H9 (cell line): ENCODE data around the gene TDRD9. TPM values are rescaled to one million over a fixed set of nuclear protein-coding genes. Genes with fewer than 3 reads are reported as not detected.

Source experiments
- DNase-seq: peaks from one replicate; pipeline ENCODE4 v3.0.0-alpha.2; 2017
- H2AFZ ChIP-seq: one replicate; pipeline ENCODE4 v1.6.1; 2013; ENCODE audit warnings: mild to moderate bottlenecking, low read length, control low read depth, moderate library complexity
- H2AK5ac ChIP-seq: 2 replicates; pipeline ENCODE4 v1.6.1; 2013; ENCODE audit warnings: low read length, control low read depth, mixed read lengths; ENCODE audit not compliant: insufficient read length
- H2BK120ac ChIP-seq: one replicate; pipeline ENCODE4 v1.6.1; 2013; ENCODE audit warnings: low read depth, mild to moderate bottlenecking, low read length, control low read depth, inconsistent platforms; ENCODE audit not compliant: poor library complexity, severe bottlenecking
- H2BK12ac ChIP-seq: 2 replicates; pipeline ENCODE4 v1.6.1; 2013; ENCODE audit warnings: low read length, control low read depth, mixed read lengths, low read depth; ENCODE audit not compliant: insufficient read length
- H2BK15ac ChIP-seq: 2 replicates; pipeline ENCODE4 v1.6.1; 2013; ENCODE audit warnings: low read depth, low read length, control low read depth
- H2BK20ac ChIP-seq: one replicate; pipeline ENCODE4 v1.6.1; 2013; ENCODE audit warnings: low read depth, mild to moderate bottlenecking, low read length, control low read depth, inconsistent platforms; ENCODE audit not compliant: poor library complexity, severe bottlenecking
- H2BK5ac ChIP-seq: 2 replicates; pipeline ENCODE4 v1.6.1; 2013; ENCODE audit warnings: low read length, control low read depth, mixed read lengths; ENCODE audit not compliant: insufficient read length
- H3K14ac ChIP-seq: 2 replicates; pipeline ENCODE4 v1.6.1; 2013; ENCODE audit warnings: low read length, control low read depth; ENCODE audit not compliant: insufficient read depth
- H3K18ac ChIP-seq: 2 replicates; pipeline ENCODE4 v1.6.1; 2013; ENCODE audit warnings: low read depth, mild to moderate bottlenecking, mixed read lengths, low read length, control low read depth; ENCODE audit not compliant: insufficient read length
- H3K23ac ChIP-seq: 2 replicates; pipeline ENCODE4 v1.6.1; 2013; ENCODE audit warnings: low read length, control low read depth, mixed read lengths, low read depth; ENCODE audit not compliant: insufficient read length
- H3K23me2 ChIP-seq: 2 replicates; pipeline ENCODE4 v1.6.1; 2013; ENCODE audit warnings: low read depth, mild to moderate bottlenecking, mixed read lengths, low read length, control low read depth; ENCODE audit not compliant: insufficient read length, poor library complexity, severe bottlenecking
- H3K27ac ChIP-seq: 2 replicates; pipeline ENCODE4 v1.5.1; 2013; ENCODE audit warnings: low read length, control low read depth, mixed read lengths, low read depth; ENCODE audit not compliant: insufficient read length
- H3K27me3 ChIP-seq: 2 replicates; pipeline ENCODE4 v1.6.1; 2013; ENCODE audit warnings: low read length, control low read depth, inconsistent platforms; ENCODE audit not compliant: insufficient read depth
- H3K4ac ChIP-seq: 2 replicates; pipeline ENCODE4 v1.6.1; 2013; ENCODE audit warnings: low read depth, mild to moderate bottlenecking, control low read depth, inconsistent platforms, low read length, moderate library complexity
- H3K4me1 ChIP-seq: 2 replicates; pipeline ENCODE4 v1.6.1; 2013; ENCODE audit warnings: low read length, control low read depth, inconsistent platforms; ENCODE audit not compliant: insufficient read depth
- H3K4me2 ChIP-seq: 2 replicates; pipeline ENCODE4 v1.6.1; 2013; ENCODE audit warnings: low read length, control low read depth, mixed read lengths; ENCODE audit not compliant: insufficient read length, insufficient read depth
- H3K56ac ChIP-seq: 2 replicates; pipeline ENCODE4 v1.6.1; 2013; ENCODE audit warnings: low read depth, mild to moderate bottlenecking, mixed read lengths, low read length, control low read depth; ENCODE audit not compliant: insufficient read length
- H3K79me1 ChIP-seq: 2 replicates; pipeline ENCODE4 v1.6.1; 2013; ENCODE audit warnings: low read depth, mild to moderate bottlenecking, moderate library complexity, low read length, control low read depth, inconsistent platforms; ENCODE audit not compliant: insufficient read depth, poor library complexity, severe bottlenecking
- H3K79me2 ChIP-seq: 2 replicates; pipeline ENCODE4 v1.6.1; 2013; ENCODE audit warnings: low read length, control low read depth, inconsistent platforms; ENCODE audit not compliant: insufficient read depth
- H3K9ac ChIP-seq: 2 replicates; pipeline ENCODE4 v1.6.1; 2013; ENCODE audit warnings: low read length, control low read depth, mixed read lengths; ENCODE audit not compliant: insufficient read length; ENCODE audit errors: extremely low read depth
- H3K9me3 ChIP-seq: one replicate; pipeline ENCODE4 v1.6.1; 2013; ENCODE audit warnings: low read depth, low read length, inconsistent platforms; ENCODE audit not compliant: control insufficient read depth
- H3T11ph ChIP-seq: one replicate; pipeline ENCODE4 v1.6.1; 2013; ENCODE audit warnings: mild to moderate bottlenecking, low read length, control low read depth, inconsistent platforms
- H4K20me1 ChIP-seq: one replicate; pipeline ENCODE4 v1.6.1; 2013; ENCODE audit not compliant: control insufficient read depth, insufficient read length, insufficient read depth
- H4K5ac ChIP-seq: 2 replicates; pipeline ENCODE4 v1.6.1; 2013; ENCODE audit warnings: low read depth, mild to moderate bottlenecking, mixed read lengths, low read length, control low read depth; ENCODE audit not compliant: insufficient read length
- H4K8ac ChIP-seq: replicated peaks from 2 replicates; pipeline ENCODE4 v1.6.1; 2013; ENCODE audit warnings: low read length, control low read depth, mixed read lengths, low read depth; ENCODE audit not compliant: insufficient read length
- H4K91ac ChIP-seq: 2 replicates; pipeline ENCODE4 v1.6.1; 2013; ENCODE audit warnings: low read depth, mild to moderate bottlenecking, moderate library complexity, mixed read lengths, low read length, control low read depth; ENCODE audit not compliant: insufficient read length
- H3K27ac Mint-ChIP-seq, 3 experiments: 2 replicates in 2 of 3; 3 replicates in 1 of 3; pipeline ENCODE4 v1.8.0; 2020 to 2021; ENCODE audit warnings: mixed read lengths in 3 of 3, mild to moderate bottlenecking in 1 of 3, moderate library complexity in 1 of 3
- H3K27me3 Mint-ChIP-seq: 2 replicates; pipeline ENCODE4 v1.8.0; 2021; ENCODE audit warnings: low read depth, mild to moderate bottlenecking, moderate library complexity, mixed read lengths
- H3K36me3 Mint-ChIP-seq, 3 experiments: 2 replicates in 2 of 3; 3 replicates in 1 of 3; pipeline ENCODE4 v1.8.0; 2020 to 2021; ENCODE audit warnings: low read depth in 3 of 3, mixed read lengths in 3 of 3; ENCODE audit not compliant: insufficient read depth in 1 of 3
- H3K4me1 Mint-ChIP-seq, 2 experiments: 2 replicates each; pipeline ENCODE4 v1.8.0; 2020; ENCODE audit warnings: mixed read lengths in 2 of 2
- H3K4me3 Mint-ChIP-seq, 2 experiments: 2 replicates in 1 of 2; 3 replicates in 1 of 2; pipeline ENCODE4 v1.8.0; 2020 to 2021; ENCODE audit warnings: mild to moderate bottlenecking in 2 of 2, mixed read lengths in 2 of 2, moderate library complexity in 1 of 2
- H3K9me3 Mint-ChIP-seq, 2 experiments: 2 replicates in 1 of 2; 3 replicates in 1 of 2; pipeline ENCODE4 v1.8.0; 2020; ENCODE audit warnings: mild to moderate bottlenecking in 2 of 2, mixed read lengths in 2 of 2, moderate library complexity in 1 of 2
- WGBS: extraction: QIAGEN DNeasy Blood & Tissue Kit; methylation state at CpG from one replicate; pipeline ENCODE4 v1.1.7; 2013; ENCODE audit warnings: missing lambda C conversion rate, low lambda C conversion rate, mixed read lengths; ENCODE audit not compliant: insufficient read length; ENCODE audit errors: extremely low coverage; 5-methylcytosine and 5-hydroxymethylcytosine counted together
- total RNA-seq: library from RNA; stranded (reverse); gene quantifications from 2 replicates; pipeline ENCODE4 v1.2.1, GENCODE V29; 2021
- TF ChIP-seq, protein P1 (sequence below): fragments of 200-600 bp; sonication (generic); conservative IDR thresholded peaks from 3 replicates; pipeline ENCODE4 v1.8.0; 2021; ENCODE audit warnings: antibody characterized with exemption, mild to moderate bottlenecking

The TDRD9 gene
- total RNA-seq, 1 experiment from 2014 or later = not detected

DNA sequence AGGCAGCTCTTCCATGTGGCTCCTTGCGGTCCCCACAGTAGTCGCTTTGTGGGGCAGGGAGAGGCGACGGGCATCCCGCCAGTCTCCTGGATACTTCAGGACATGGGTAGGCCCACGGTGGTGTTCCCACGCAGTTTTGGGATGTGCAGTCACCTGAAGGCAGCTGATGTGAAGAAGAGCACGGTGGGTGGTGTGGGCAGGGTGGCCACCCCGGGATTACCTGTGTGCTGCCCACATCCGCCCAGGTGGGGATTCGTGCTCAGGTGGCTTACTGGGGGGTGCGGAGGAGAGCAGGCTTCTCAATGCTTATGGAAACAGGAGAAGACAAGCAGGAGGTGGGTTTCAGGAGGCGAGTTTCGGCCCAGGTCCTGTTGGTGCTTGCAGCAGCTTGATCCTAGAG is 28.4 kb upstream of the TDRD9 start:
- no peaks in the 10 kb centered on the region for H3K79me1 ChIP-seq
- no peaks in the 10 kb centered on the region for H3K9me3 ChIP-seq
- no peak overlapping the region for H3K4me3 Mint-ChIP-seq
- no peak overlapping the region for H3K18ac ChIP-seq
- no peak for DNase-seq
- no peak overlapping the region for H3K23ac ChIP-seq
- no peak overlapping the region for H2AK5ac ChIP-seq
- no peak overlapping the region for H3K27ac Mint-ChIP-seq
- no peaks in the 10 kb centered on the region for H3K79me2 ChIP-seq
- peaks cover 5 to 6% of the 10 kb centered on the region in 2 experiments for H3K9me3 Mint-ChIP-seq
- peaks cover 8% of the 10 kb centered on the region for H3K27me3 Mint-ChIP-seq
- H3K27ac ChIP-seq = no peak overlapping the region
- H4K5ac ChIP-seq = no peak overlapping the region
- H3K4me2 ChIP-seq = no peak overlapping the region
- peaks cover 2% of the 10 kb centered on the region for H4K20me1 ChIP-seq
- H2BK15ac ChIP-seq = no peak overlapping the region
- no peak overlapping the region for H4K8ac ChIP-seq
- H3K27me3 ChIP-seq = no peaks in the 10 kb centered on the region
- H3K4me1 Mint-ChIP-seq = peaks cover 0 to 6% of the 10 kb centered on the region in 2 experiments; a peak in 2 of 4 replicates
- no peak overlapping the region for H2BK5ac ChIP-seq
- H2AFZ ChIP-seq = no peak overlapping the region
- no peak overlapping the region for H4K91ac ChIP-seq
- H3K14ac ChIP-seq = no peak overlapping the region
- WGBS = no CpG with 5 or more reads among the region's 14 CpGs
- no peak overlapping the region for H3K9ac ChIP-seq
- no peak overlapping the region for H2BK20ac ChIP-seq
- H3K23me2 ChIP-seq = no peaks in the 10 kb centered on the region
- peaks cover 3 to 5% (median 5%) of the 10 kb centered on the region in 3 experiments; a peak in 3 of 7 replicates for H3K36me3 Mint-ChIP-seq
- no peak overlapping the region for H2BK120ac ChIP-seq
- H3T11ph ChIP-seq = no peak overlapping the region
- no peak overlapping the region for H2BK12ac ChIP-seq
- no peak overlapping the region for H3K56ac ChIP-seq
- H3K4ac ChIP-seq = no peak overlapping the region
- no peaks in the 10 kb centered on the region for H3K4me1 ChIP-seq
- TF ChIP-seq, protein P1, sequence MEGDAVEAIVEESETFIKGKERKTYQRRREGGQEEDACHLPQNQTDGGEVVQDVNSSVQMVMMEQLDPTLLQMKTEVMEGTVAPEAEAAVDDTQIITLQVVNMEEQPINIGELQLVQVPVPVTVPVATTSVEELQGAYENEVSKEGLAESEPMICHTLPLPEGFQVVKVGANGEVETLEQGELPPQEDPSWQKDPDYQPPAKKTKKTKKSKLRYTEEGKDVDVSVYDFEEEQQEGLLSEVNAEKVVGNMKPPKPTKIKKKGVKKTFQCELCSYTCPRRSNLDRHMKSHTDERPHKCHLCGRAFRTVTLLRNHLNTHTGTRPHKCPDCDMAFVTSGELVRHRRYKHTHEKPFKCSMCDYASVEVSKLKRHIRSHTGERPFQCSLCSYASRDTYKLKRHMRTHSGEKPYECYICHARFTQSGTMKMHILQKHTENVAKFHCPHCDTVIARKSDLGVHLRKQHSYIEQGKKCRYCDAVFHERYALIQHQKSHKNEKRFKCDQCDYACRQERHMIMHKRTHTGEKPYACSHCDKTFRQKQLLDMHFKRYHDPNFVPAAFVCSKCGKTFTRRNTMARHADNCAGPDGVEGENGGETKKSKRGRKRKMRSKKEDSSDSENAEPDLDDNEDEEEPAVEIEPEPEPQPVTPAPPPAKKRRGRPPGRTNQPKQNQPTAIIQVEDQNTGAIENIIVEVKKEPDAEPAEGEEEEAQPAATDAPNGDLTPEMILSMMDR = no peak
